Osteocyte (in vitro differentiated cells): ENCODE data around the gene INPP5K. TPM values are rescaled to one million over a fixed set of nuclear protein-coding genes. Genes with fewer than 3 reads are reported as not detected.
"Not testable (repeated sequence)": the region's sequence is repeated elsewhere in the genome, so short reads cannot be mapped to it uniquely, and the experiment has no call there.

Source experiments
- DNase-seq: peaks from one replicate; pipeline ENCODE4 v3.0.0; 2021; ENCODE audit warnings: mixed read lengths; ENCODE audit not compliant: unreplicated experiment; ENCODE audit errors: extremely low spot score
- H3K27ac Mint-ChIP-seq: one replicate; pipeline ENCODE4 v1.8.0; 2021; ENCODE audit warnings: mild to moderate bottlenecking, mixed read lengths; ENCODE audit not compliant: unreplicated experiment
- H3K27me3 Mint-ChIP-seq: one replicate; pipeline ENCODE4 v1.8.0; 2021; ENCODE audit warnings: mixed read lengths; ENCODE audit not compliant: unreplicated experiment
- H3K36me3 Mint-ChIP-seq: one replicate; pipeline ENCODE4 v1.8.0; 2021; ENCODE audit warnings: mixed read lengths; ENCODE audit not compliant: unreplicated experiment
- H3K4me1 Mint-ChIP-seq: one replicate; pipeline ENCODE4 v1.8.0; 2021; ENCODE audit warnings: mixed read lengths; ENCODE audit not compliant: unreplicated experiment
- H3K4me3 Mint-ChIP-seq: one replicate; pipeline ENCODE4 v1.8.0; 2021; ENCODE audit warnings: mild to moderate bottlenecking, moderate library complexity, mixed read lengths; ENCODE audit not compliant: unreplicated experiment
- H3K9me3 Mint-ChIP-seq: one replicate; pipeline ENCODE4 v1.8.0; 2021; ENCODE audit warnings: mixed read lengths; ENCODE audit not compliant: unreplicated experiment
- CTCF ChIP-seq: fragments of 200-600 bp; sonication (generic); IDR thresholded peaks from 2 replicates; pipeline ENCODE4 v1.5.0; 2021; ENCODE audit warnings: antibody characterized with exemption, mild to moderate bottlenecking, moderate library complexity
- total RNA-seq: library from RNA; stranded (reverse); gene quantifications from 2 replicates; pipeline ENCODE4 v1.2.1, GENCODE V29; 2021

INPP5K gene
- total RNA-seq, 1 donor from 2014 or later: 49.4 TPM

GRCh38 chr17:1461198-1461944, 55.0 kb downstream of the INPP5K start:
- Mint-ChIP-seq H3K4me1 (peaks cover 22% of the 10 kb centered on the region), H3K36me3 (peaks cover 15% of the 10 kb centered on the region), H3K27me3 (no peaks in the 10 kb centered on the region), H3K9me3 (no peaks in the 10 kb centered on the region), H3K27ac (no peak overlapping the region), H3K4me3 (no peak overlapping the region)
- no peak for TF ChIP-seq CTCF
- DNase-seq: no peak

GRCh38 chr17:1460233-1460632, 56.2 kb downstream of the INPP5K start:
- Mint-ChIP-seq H3K27ac (no peak overlapping the region), H3K36me3 (peaks cover 12% of the 10 kb centered on the region), H3K4me3 (no peak overlapping the region), H3K4me1 (peaks cover 24% of the 10 kb centered on the region), H3K9me3 (no peaks in the 10 kb centered on the region), H3K27me3 (no peaks in the 10 kb centered on the region)
- TF ChIP-seq CTCF: no peak
- DNase-seq: no peak

GRCh38 chr17:1455797-1456599, 60.4 kb downstream of the INPP5K start, which contains the start of gene CRK:
TSS of gene CRK (minus strand) at chr17:1456232. CDS start at chr17:1456117, 115 bp downstream.
- no peak for TF ChIP-seq CTCF
- DNase-seq: peak; percentile 100
- Mint-ChIP-seq H3K4me1 (peaks cover 43% of the 10 kb centered on the region), H3K27me3 (no peaks in the 10 kb centered on the region), H3K9me3 (no peaks in the 10 kb centered on the region), H3K4me3 (peak within 1 kb of the TSS; percentile 92), H3K36me3 (no peaks in the 10 kb centered on the region), H3K27ac (peak within 1 kb of the TSS; percentile 91)

- no peaks in the 10 kb centered on the region for H3K36me3 Mint-ChIP-seq
- peaks cover 38% of the 10 kb centered on the region for H3K4me1 Mint-ChIP-seq
- TF ChIP-seq CTCF: peak; percentile 56
- no peaks in the 10 kb centered on the region for H3K27me3 Mint-ChIP-seq
- H3K4me3 Mint-ChIP-seq: peak overlapping the region; percentile 92
- H3K9me3 Mint-ChIP-seq: no peaks in the 10 kb centered on the region
- no peak for DNase-seq
- H3K27ac Mint-ChIP-seq: peak overlapping the region; percentile 91
Measured at GRCh38 chr17:1455291-1455796, 61.1 kb downstream of the INPP5K start.

GRCh38 chr17:1454541-1454940, 61.9 kb downstream of the INPP5K start:
- H3K27me3 Mint-ChIP-seq: no peaks in the 10 kb centered on the region
- DNase-seq: no peak
- H3K4me3 Mint-ChIP-seq: peak overlapping the region; percentile 92

GRCh38 chr17:1453694-1454093, 62.7 kb downstream of the INPP5K start:
- DNase-seq, H3K27me3 Mint-ChIP-seq, H3K27ac Mint-ChIP-seq, H3K9me3 Mint-ChIP-seq, H3K36me3 Mint-ChIP-seq: not testable (repeated sequence)
- Mint-ChIP-seq H3K4me1 (peaks cover 41% of the 10 kb centered on the region), H3K4me3 (peak overlapping the region; percentile 29)

More at GRCh38 chr17:1454541-1454940, 61.9 kb downstream of the INPP5K start:
- peaks cover 34% of the 10 kb centered on the region for H3K4me1 Mint-ChIP-seq
- no peaks in the 10 kb centered on the region for H3K36me3 Mint-ChIP-seq
- peak overlapping the region; percentile 91 for H3K27ac Mint-ChIP-seq
- no peak for TF ChIP-seq CTCF
- H3K9me3 Mint-ChIP-seq: no peaks in the 10 kb centered on the region
